SK-N-SH treated with all-trans-retinoic acid at 6 μM for 48 hours (cell line): Measurements from ENCODE around the gene RRP1.

Experiments used
- ATAC-seq: fragments of 200-7000 bp; cut with Tn5 transposase; 3 replicates; pipeline ENCODE4 v1.9.1; 2020; ENCODE audit warnings: mild to moderate bottlenecking, moderate library complexity
- ARNTL ChIP-seq: fragments of 450-650 bp; formaldehyde crosslinking; IDR thresholded peaks from 2 replicates; pipeline ENCODE4 v1.5.0; 2020; ENCODE audit warnings: low read depth, mild to moderate bottlenecking, moderate library complexity, borderline replicate concordance
- BACH2 ChIP-seq: fragments of 250-450 bp; sonication (Bioruptor Pico); IDR thresholded peaks from 2 replicates; pipeline ENCODE4 v1.9.0; 2021; ENCODE audit warnings: mild to moderate bottlenecking, borderline replicate concordance
- CSDC2 ChIP-seq: fragments of 250-450 bp; sonication (Bioruptor Pico); IDR thresholded peaks from 2 replicates; pipeline ENCODE4 v1.5.0; 2020; ENCODE audit warnings: mild to moderate bottlenecking, moderate library complexity
- ESRRG ChIP-seq: fragments of 250-450 bp; sonication (Bioruptor Pico); IDR thresholded peaks from 2 replicates; pipeline ENCODE4 v1.6.1; 2021; ENCODE audit warnings: mild to moderate bottlenecking
- GLIS3 ChIP-seq: fragments of 250-450 bp; sonication (Bioruptor Pico); IDR thresholded peaks from 2 replicates; pipeline ENCODE4 v1.5.0; 2020; ENCODE audit warnings: mild to moderate bottlenecking, moderate library complexity
- ISL1 ChIP-seq: fragments of 250-450 bp; sonication (Bioruptor Pico); IDR thresholded peaks from 2 replicates; pipeline ENCODE4 v2.1.2; 2022; ENCODE audit warnings: mild to moderate bottlenecking, moderate library complexity
- OSR1 ChIP-seq: fragments of 250-450 bp; sonication (Bioruptor Pico); IDR thresholded peaks from 2 replicates; pipeline ENCODE4 v1.8.0; 2022; ENCODE audit warnings: moderate library complexity, mild to moderate bottlenecking, inconsistent platforms
- PPARA ChIP-seq: fragments of 250-450 bp; sonication (Bioruptor Pico); IDR thresholded peaks from 2 replicates; pipeline ENCODE4 v1.5.0; 2020; ENCODE audit warnings: mild to moderate bottlenecking, borderline replicate concordance
- RARB ChIP-seq: fragments of 250-450 bp; sonication (Bioruptor Pico); IDR thresholded peaks from 2 replicates; pipeline ENCODE4 v1.8.0; 2021; ENCODE audit warnings: mild to moderate bottlenecking, moderate library complexity
- SNAI2 ChIP-seq: fragments of 250-450 bp; sonication (Bioruptor Pico); IDR thresholded peaks from 2 replicates; pipeline ENCODE4 v1.5.0; 2020; ENCODE audit warnings: mild to moderate bottlenecking, moderate library complexity
- TCF4 ChIP-seq: fragments of 250-450 bp; sonication (Bioruptor Pico); IDR thresholded peaks from 2 replicates; pipeline ENCODE4 v1.8.0; 2021; ENCODE audit warnings: mild to moderate bottlenecking, moderate library complexity, borderline replicate concordance
- TOX ChIP-seq: fragments of 250-450 bp; sonication (Bioruptor Pico); IDR thresholded peaks from 2 replicates; pipeline ENCODE4 v1.8.0; 2021; ENCODE audit warnings: mild to moderate bottlenecking, moderate library complexity, borderline replicate concordance
- ZC3H10 ChIP-seq: fragments of 250-450 bp; sonication (Bioruptor Pico); IDR thresholded peaks from 2 replicates; pipeline ENCODE4 v1.5.1; 2021; ENCODE audit warnings: mild to moderate bottlenecking, moderate library complexity
- ZFP3 ChIP-seq: fragments of 250-450 bp; sonication (Bioruptor Pico); IDR thresholded peaks from 2 replicates; pipeline ENCODE4 v1.5.0; 2020; ENCODE audit warnings: mild to moderate bottlenecking, moderate library complexity
- ZFP30 ChIP-seq: fragments of 450-650 bp; formaldehyde crosslinking; IDR thresholded peaks from 2 replicates; pipeline ENCODE4 v1.5.0; 2022; ENCODE audit warnings: mild to moderate bottlenecking, moderate library complexity
- ZNF565 ChIP-seq: fragments of 450-650 bp; formaldehyde crosslinking; conservative IDR thresholded peaks from 2 replicates; pipeline ENCODE4 v1.5.0; 2020; ENCODE audit warnings: low read depth, mild to moderate bottlenecking, moderate library complexity
- ZNF70 ChIP-seq: fragments of 450-650 bp; formaldehyde crosslinking; IDR thresholded peaks from 2 replicates; pipeline ENCODE4 v1.5.0; 2020; ENCODE audit warnings: mild to moderate bottlenecking, moderate library complexity
- ZNF8 ChIP-seq: fragments of 450-650 bp; formaldehyde crosslinking; IDR thresholded peaks from 2 replicates; pipeline ENCODE4 v1.5.0; 2020; ENCODE audit warnings: mild to moderate bottlenecking, moderate library complexity
- TF ChIP-seq, protein P1 (sequence below): fragments of 250-450 bp; sonication (Bioruptor Pico); IDR thresholded peaks from 2 replicates; pipeline ENCODE4 v1.5.1; 2021; ENCODE audit warnings: mild to moderate bottlenecking, moderate library complexity
- TF ChIP-seq, protein P2 (sequence below): fragments of 250-450 bp; sonication (Bioruptor Pico); IDR thresholded peaks from 2 replicates; pipeline ENCODE4 v1.5.0; 2020; ENCODE audit warnings: mild to moderate bottlenecking, moderate library complexity
- TF ChIP-seq, protein P3 (sequence below): fragments of 250-450 bp; sonication (Bioruptor Pico); IDR thresholded peaks from 2 replicates; pipeline ENCODE4 v1.8.0; 2020; ENCODE audit warnings: mild to moderate bottlenecking, moderate library complexity, borderline replicate concordance
- TF ChIP-seq, protein P4 (sequence below): fragments of 250-450 bp; sonication (Bioruptor Pico); IDR thresholded peaks from 2 replicates; pipeline ENCODE4 v1.8.0; 2021; ENCODE audit warnings: low read depth, mild to moderate bottlenecking, moderate library complexity, borderline replicate concordance
- TF ChIP-seq, protein P5 (sequence below): fragments of 250-450 bp; sonication (Bioruptor Pico); IDR thresholded peaks from 2 replicates; pipeline ENCODE4 v1.5.1; 2020; ENCODE audit warnings: low read depth, mild to moderate bottlenecking, moderate library complexity

The RRP1 gene

DNA sequence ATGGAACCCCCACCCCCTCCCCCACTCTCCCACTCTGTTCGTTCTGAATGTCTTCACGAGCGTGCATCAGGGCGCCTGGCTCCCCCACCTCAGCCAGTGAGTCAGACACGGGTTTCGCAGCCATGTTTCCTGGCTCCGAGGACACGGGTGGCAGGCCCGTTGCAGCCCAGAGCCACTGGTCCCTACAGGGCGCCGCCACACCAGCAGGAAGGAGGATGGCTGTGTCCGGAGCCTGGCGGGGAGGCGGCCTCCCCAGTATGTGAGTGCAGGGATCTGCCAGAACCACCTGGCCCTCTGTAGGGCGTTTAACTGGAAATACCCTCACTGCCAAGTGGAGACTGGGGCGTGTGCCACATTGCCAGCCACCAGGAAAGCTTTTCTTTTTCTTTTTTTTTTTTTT, 31.8 kb upstream of the RRP1 start:
- TF ChIP-seq OSR1 (CRISPR knock-in tag) (no peak), CSDC2 (CRISPR knock-in tag) (no peak), RARB (CRISPR knock-in tag) (no peak), GLIS3 (CRISPR knock-in tag) (no peak), BACH2 (CRISPR knock-in tag) (no peak), ARNTL (CRISPR knock-in tag) (no peak), SNAI2 (CRISPR knock-in tag) (no peak), TOX (CRISPR knock-in tag) (no peak), ZNF565 (no peak), ZNF70 (CRISPR knock-in tag) (no peak), ISL1 (CRISPR knock-in tag) (no peak), TCF4 (CRISPR knock-in tag) (no peak), ZFP30 (no peak)
- TF ChIP-seq, protein P1, sequence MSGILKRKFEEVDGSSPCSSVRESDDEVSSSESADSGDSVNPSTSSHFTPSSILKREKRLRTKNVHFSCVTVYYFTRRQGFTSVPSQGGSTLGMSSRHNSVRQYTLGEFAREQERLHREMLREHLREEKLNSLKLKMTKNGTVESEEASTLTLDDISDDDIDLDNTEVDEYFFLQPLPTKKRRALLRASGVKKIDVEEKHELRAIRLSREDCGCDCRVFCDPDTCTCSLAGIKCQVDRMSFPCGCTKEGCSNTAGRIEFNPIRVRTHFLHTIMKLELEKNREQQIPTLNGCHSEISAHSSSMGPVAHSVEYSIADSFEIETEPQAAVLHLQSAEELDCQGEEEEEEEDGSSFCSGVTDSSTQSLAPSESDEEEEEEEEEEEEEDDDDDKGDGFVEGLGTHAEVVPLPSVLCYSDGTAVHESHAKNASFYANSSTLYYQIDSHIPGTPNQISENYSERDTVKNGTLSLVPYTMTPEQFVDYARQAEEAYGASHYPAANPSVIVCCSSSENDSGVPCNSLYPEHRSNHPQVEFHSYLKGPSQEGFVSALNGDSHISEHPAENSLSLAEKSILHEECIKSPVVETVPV (CRISPR knock-in tag) = no peak
- TF ChIP-seq, protein P2, sequence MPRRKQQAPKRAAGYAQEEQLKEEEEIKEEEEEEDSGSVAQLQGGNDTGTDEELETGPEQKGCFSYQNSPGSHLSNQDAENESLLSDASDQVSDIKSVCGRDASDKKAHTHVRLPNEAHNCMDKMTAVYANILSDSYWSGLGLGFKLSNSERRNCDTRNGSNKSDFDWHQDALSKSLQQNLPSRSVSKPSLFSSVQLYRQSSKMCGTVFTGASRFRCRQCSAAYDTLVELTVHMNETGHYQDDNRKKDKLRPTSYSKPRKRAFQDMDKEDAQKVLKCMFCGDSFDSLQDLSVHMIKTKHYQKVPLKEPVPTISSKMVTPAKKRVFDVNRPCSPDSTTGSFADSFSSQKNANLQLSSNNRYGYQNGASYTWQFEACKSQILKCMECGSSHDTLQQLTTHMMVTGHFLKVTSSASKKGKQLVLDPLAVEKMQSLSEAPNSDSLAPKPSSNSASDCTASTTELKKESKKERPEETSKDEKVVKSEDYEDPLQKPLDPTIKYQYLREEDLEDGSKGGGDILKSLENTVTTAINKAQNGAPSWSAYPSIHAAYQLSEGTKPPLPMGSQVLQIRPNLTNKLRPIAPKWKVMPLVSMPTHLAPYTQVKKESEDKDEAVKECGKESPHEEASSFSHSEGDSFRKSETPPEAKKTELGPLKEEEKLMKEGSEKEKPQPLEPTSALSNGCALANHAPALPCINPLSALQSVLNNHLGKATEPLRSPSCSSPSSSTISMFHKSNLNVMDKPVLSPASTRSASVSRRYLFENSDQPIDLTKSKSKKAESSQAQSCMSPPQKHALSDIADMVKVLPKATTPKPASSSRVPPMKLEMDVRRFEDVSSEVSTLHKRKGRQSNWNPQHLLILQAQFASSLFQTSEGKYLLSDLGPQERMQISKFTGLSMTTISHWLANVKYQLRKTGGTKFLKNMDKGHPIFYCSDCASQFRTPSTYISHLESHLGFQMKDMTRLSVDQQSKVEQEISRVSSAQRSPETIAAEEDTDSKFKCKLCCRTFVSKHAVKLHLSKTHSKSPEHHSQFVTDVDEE = no peak
- TF ChIP-seq, protein P3, sequence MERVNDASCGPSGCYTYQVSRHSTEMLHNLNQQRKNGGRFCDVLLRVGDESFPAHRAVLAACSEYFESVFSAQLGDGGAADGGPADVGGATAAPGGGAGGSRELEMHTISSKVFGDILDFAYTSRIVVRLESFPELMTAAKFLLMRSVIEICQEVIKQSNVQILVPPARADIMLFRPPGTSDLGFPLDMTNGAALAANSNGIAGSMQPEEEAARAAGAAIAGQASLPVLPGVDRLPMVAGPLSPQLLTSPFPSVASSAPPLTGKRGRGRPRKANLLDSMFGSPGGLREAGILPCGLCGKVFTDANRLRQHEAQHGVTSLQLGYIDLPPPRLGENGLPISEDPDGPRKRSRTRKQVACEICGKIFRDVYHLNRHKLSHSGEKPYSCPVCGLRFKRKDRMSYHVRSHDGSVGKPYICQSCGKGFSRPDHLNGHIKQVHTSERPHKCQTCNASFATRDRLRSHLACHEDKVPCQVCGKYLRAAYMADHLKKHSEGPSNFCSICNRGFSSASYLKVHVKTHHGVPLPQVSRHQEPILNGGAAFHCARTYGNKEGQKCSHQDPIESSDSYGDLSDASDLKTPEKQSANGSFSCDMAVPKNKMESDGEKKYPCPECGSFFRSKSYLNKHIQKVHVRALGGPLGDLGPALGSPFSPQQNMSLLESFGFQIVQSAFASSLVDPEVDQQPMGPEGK (CRISPR knock-in tag) = no peak
- ATAC-seq = no peak

DNA sequence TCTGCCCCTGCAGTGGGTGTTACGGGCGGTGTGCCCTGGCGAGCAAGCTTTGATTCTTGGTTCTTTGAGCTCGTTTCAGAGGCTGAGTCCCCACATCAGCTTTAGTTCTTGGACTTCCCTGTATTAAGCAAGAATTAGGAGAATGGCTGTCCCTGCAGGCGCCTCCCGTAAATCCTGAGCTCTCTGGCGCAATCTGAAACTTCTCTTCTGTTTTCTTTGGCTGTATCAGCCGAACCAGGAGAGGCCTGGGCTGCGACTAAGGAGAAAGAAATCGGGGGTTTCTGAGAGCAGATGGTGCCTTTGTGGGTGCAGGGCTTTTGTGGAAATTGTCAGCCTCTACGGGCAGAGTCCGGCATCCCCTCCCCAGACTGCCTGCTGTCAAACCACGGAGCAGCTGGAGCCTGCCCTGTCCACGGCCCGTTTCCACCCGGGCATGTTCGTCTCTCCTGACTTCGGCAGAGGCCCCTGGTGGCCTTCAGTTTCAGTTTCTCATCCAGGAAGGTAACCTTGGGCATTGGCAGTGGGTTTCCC, 31.2 kb upstream of the RRP1 start:
- ATAC-seq = no peak
- no peak for TF ChIP-seq ZNF8 (CRISPR knock-in tag)
- TF ChIP-seq RARB (CRISPR knock-in tag) = no peak
- TF ChIP-seq CSDC2 (CRISPR knock-in tag) = no peak
- no peak for TF ChIP-seq ZC3H10 (CRISPR knock-in tag)
- TF ChIP-seq, protein P4, sequence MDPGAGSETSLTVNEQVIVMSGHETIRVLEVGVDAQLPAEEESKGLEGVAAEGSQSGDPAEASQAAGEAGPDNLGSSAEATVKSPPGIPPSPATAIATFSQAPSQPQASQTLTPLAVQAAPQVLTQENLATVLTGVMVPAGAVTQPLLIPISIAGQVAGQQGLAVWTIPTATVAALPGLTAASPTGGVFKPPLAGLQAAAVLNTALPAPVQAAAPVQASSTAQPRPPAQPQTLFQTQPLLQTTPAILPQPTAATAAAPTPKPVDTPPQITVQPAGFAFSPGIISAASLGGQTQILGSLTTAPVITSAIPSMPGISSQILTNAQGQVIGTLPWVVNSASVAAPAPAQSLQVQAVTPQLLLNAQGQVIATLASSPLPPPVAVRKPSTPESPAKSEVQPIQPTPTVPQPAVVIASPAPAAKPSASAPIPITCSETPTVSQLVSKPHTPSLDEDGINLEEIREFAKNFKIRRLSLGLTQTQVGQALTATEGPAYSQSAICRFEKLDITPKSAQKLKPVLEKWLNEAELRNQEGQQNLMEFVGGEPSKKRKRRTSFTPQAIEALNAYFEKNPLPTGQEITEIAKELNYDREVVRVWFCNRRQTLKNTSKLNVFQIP = no peak
- no peak for TF ChIP-seq ZNF565
- no peak for TF ChIP-seq PPARA (CRISPR knock-in tag)
- no peak for TF ChIP-seq ESRRG
- TF ChIP-seq OSR1 (CRISPR knock-in tag) = no peak
- TF ChIP-seq ZFP30 = no peak
- no peak for TF ChIP-seq SNAI2 (CRISPR knock-in tag)
- TF ChIP-seq, protein P5, sequence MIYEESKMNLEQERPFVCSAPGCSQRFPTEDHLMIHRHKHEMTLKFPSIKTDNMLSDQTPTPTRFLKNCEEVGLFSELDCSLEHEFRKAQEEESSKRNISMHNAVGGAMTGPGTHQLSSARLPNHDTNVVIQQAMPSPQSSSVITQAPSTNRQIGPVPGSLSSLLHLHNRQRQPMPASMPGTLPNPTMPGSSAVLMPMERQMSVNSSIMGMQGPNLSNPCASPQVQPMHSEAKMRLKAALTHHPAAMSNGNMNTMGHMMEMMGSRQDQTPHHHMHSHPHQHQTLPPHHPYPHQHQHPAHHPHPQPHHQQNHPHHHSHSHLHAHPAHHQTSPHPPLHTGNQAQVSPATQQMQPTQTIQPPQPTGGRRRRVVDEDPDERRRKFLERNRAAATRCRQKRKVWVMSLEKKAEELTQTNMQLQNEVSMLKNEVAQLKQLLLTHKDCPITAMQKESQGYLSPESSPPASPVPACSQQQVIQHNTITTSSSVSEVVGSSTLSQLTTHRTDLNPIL (CRISPR knock-in tag) = no peak
- no peak for TF ChIP-seq ARNTL (CRISPR knock-in tag)
- TF ChIP-seq ISL1 (CRISPR knock-in tag) = no peak

DNA sequence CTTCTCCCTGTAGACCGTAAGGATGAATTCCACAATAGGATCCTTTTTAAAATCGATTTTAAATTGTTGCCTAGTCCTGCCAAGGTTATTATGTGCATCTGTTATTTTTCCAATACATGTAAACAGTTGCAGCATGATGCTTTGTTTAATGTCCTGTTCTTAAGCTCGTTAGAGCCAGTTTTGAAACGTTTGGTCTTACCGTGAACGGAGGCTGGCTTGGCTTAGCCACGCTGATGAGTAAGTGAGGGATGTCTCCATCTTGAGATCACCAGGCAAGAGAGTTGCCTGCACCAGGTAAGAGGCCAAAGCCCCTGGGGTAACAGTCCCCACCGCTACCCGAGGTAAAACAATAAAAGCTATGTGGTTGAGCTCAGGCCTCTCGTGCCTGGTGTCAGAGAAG, 30.6 kb upstream of the RRP1 start:
- ATAC-seq = no peak
- TF ChIP-seq ZNF565 (no peak), ZFP3 (CRISPR knock-in tag) (no peak), ZNF70 (CRISPR knock-in tag) (no peak), RARB (CRISPR knock-in tag) (no peak), ZFP30 (no peak), ISL1 (CRISPR knock-in tag) (no peak)
- TF ChIP-seq, protein P3 (CRISPR knock-in tag) = no peak
- TF ChIP-seq, protein P1 (CRISPR knock-in tag) = no peak
